GM23338 (cell line): ENCODE results near the gene IL13. TPM values are rescaled to one million over a fixed set of nuclear protein-coding genes. Genes with fewer than 3 reads are reported as not detected.

Source experiments
- ATAC-seq: fragments of 200-7000 bp; cut with Tn5 transposase; 3 replicates; pipeline ENCODE4 v1.9.1; 2020
- DNase-seq: peaks from one replicate; pipeline ENCODE4 v3.0.0-alpha.2; 2015; ENCODE audit warnings: low spot score
- H2AFZ ChIP-seq: fragments of 200-600 bp; sonication (generic); 2 replicates; pipeline ENCODE4 v1.8.0; 2016; ENCODE audit warnings: antibody characterized with exemption, mild to moderate bottlenecking, moderate library complexity
- H3F3A ChIP-seq: fragments of 200-600 bp; sonication (generic); replicated peaks from 2 replicates; pipeline ENCODE4 v1.8.0; 2017; ENCODE audit warnings: antibody characterized with exemption, mixed run types, low read depth
- H3K27ac ChIP-seq: fragments of 200-600 bp; sonication (generic); 2 replicates; pipeline ENCODE4 v1.6.1; 2016; ENCODE audit warnings: low read depth
- H3K27me3 ChIP-seq: fragments of 200-600 bp; sonication (generic); 2 replicates; pipeline ENCODE4 v1.8.0; 2016; ENCODE audit warnings: mild to moderate bottlenecking, mixed run types, moderate library complexity; ENCODE audit not compliant: insufficient read depth
- H3K36me3 ChIP-seq: fragments of 200-600 bp; sonication (generic); 2 replicates; pipeline ENCODE4 v1.8.0; 2016; ENCODE audit warnings: mild to moderate bottlenecking; ENCODE audit not compliant: insufficient read depth
- H3K4me1 ChIP-seq: fragments of 200-600 bp; sonication (generic); 2 replicates; pipeline ENCODE4 v1.8.0; 2016; ENCODE audit warnings: mild to moderate bottlenecking, moderate library complexity; ENCODE audit not compliant: insufficient read depth
- H3K4me2 ChIP-seq: fragments of 200-600 bp; sonication (generic); 2 replicates; pipeline ENCODE4 v1.7.1; 2017; ENCODE audit warnings: mixed run types
- H3K4me3 ChIP-seq: fragments of 200-600 bp; sonication (generic); 2 replicates; pipeline ENCODE4 v1.6.1; 2016; ENCODE audit warnings: mixed run types
- H3K79me2 ChIP-seq: fragments of 200-600 bp; sonication (generic); replicated peaks from 2 replicates; pipeline ENCODE4 v1.8.0; 2017; ENCODE audit warnings: mild to moderate bottlenecking; ENCODE audit not compliant: insufficient read depth
- H3K9me2 ChIP-seq: fragments of 200-600 bp; sonication (generic); 2 replicates; pipeline ENCODE4 v1.8.0; 2017; ENCODE audit not compliant: insufficient read depth
- H4K20me1 ChIP-seq: fragments of 200-600 bp; sonication (generic); replicated peaks from 2 replicates; pipeline ENCODE4 v1.8.0; 2017; ENCODE audit warnings: mild to moderate bottlenecking; ENCODE audit not compliant: insufficient read depth
- H3K27ac Mint-ChIP-seq: 2 replicates; pipeline ENCODE4 v1.8.0; 2020; ENCODE audit warnings: inconsistent platforms, mild to moderate bottlenecking, moderate library complexity, mixed read lengths
- H3K27me3 Mint-ChIP-seq: 3 replicates; pipeline ENCODE4 v1.8.0; 2022; ENCODE audit warnings: low read depth, mild to moderate bottlenecking, moderate library complexity, mixed read lengths, inconsistent platforms; ENCODE audit not compliant: insufficient read depth, poor library complexity
- H3K36me3 Mint-ChIP-seq: 3 replicates; pipeline ENCODE4 v1.8.0; 2021; ENCODE audit warnings: low read depth, mild to moderate bottlenecking, inconsistent platforms, moderate library complexity, mixed read lengths
- H3K4me1 Mint-ChIP-seq: 3 replicates; pipeline ENCODE4 v1.8.0; 2020; ENCODE audit warnings: mild to moderate bottlenecking, inconsistent platforms, mixed read lengths
- H3K4me3 Mint-ChIP-seq: 3 replicates; pipeline ENCODE4 v1.8.0; 2021; ENCODE audit warnings: moderate library complexity, mild to moderate bottlenecking, inconsistent platforms, mixed read lengths
- H3K9me3 Mint-ChIP-seq: 3 replicates; pipeline ENCODE4 v1.8.0; 2020; ENCODE audit warnings: moderate library complexity, mild to moderate bottlenecking, inconsistent platforms, mixed read lengths
- CREB1 ChIP-seq: fragments of 250-450 bp; sonication (Bioruptor Pico); IDR thresholded peaks from 2 replicates; pipeline ENCODE4 v1.5.0; 2020; ENCODE audit warnings: low read depth, mild to moderate bottlenecking, moderate library complexity
- ETS1 ChIP-seq: IDR thresholded peaks from 2 replicates; pipeline ENCODE4 v1.6.1; 2016; ENCODE audit warnings: antibody characterized with exemption
- EZH2 ChIP-seq: fragments of 200-600 bp; sonication (generic); IDR thresholded peaks from one replicate; pipeline ENCODE4 v1.8.0; 2017; ENCODE audit warnings: antibody characterized with exemption, mild to moderate bottlenecking, low read depth; ENCODE audit not compliant: unreplicated experiment
- EZH2phosphoT487 ChIP-seq: fragments of 200-600 bp; sonication (generic); IDR thresholded peaks from one replicate; pipeline ENCODE4 v1.8.1; 2018; ENCODE audit warnings: antibody characterized with exemption; ENCODE audit not compliant: unreplicated experiment
- JUNB ChIP-seq: IDR thresholded peaks from one replicate; pipeline ENCODE4 v1.6.1; 2016; ENCODE audit warnings: antibody characterized with exemption; ENCODE audit not compliant: unreplicated experiment
- NANOG ChIP-seq: IDR thresholded peaks from 2 replicates; pipeline ENCODE4 v1.6.1; 2016; ENCODE audit warnings: antibody characterized with exemption, borderline replicate concordance
- POLR2AphosphoS5 ChIP-seq: IDR thresholded peaks from 2 replicates; pipeline ENCODE4 v1.6.1; 2016; ENCODE audit warnings: antibody characterized with exemption, low read depth
- STAT1 ChIP-seq: IDR thresholded peaks from one replicate; pipeline ENCODE4 v1.6.1; 2016; ENCODE audit warnings: antibody characterized with exemption; ENCODE audit not compliant: unreplicated experiment
- ZNF114 ChIP-seq: fragments of 250-450 bp; sonication (Bioruptor Pico); IDR thresholded peaks from 2 replicates; pipeline ENCODE4 v1.5.0; 2020; ENCODE audit warnings: mild to moderate bottlenecking, moderate library complexity
- ZNF331 ChIP-seq: fragments of 250-450 bp; sonication (Bioruptor Pico); IDR thresholded peaks from 2 replicates; pipeline ENCODE4 v1.5.0; 2020; ENCODE audit warnings: low read depth, mild to moderate bottlenecking, moderate library complexity
- ZNF462 ChIP-seq: fragments of 250-450 bp; sonication (Bioruptor Pico); IDR thresholded peaks from 2 replicates; pipeline ENCODE4 v1.5.0; 2020; ENCODE audit warnings: mild to moderate bottlenecking, moderate library complexity
- polyA plus RNA-seq: library from polyadenylated mRNA; unstranded; fragments of >200 nt; fragmentation: Nextera tagmentation; extraction: Ambion mirVana; gene quantifications from 2 replicates; pipeline ENCODE4 v1.2.1, GENCODE V29; 2016
- total RNA-seq: library from RNA; depleted of rRNA; stranded (reverse); fragments of >200 nt; shearing (Covaris generic); gene quantifications from 2 replicates; pipeline ENCODE4 v1.2.3, GENCODE V29; 2014
- TF ChIP-seq, protein P1 (sequence below), 2 experiments: fragments of 200-600 bp in 1 of 2; sonication (generic) in 1 of 2; conservative IDR thresholded peaks; 2 replicates each; pipeline versions ENCODE4 v1.5.1 to v1.6.1; 2016 to 2017; ENCODE audit warnings: antibody characterized with exemption in 2 of 2, low read depth in 2 of 2, mild to moderate bottlenecking in 2 of 2, moderate library complexity in 1 of 2
- TF ChIP-seq, protein P2 (sequence below): IDR thresholded peaks from one replicate; pipeline ENCODE4 v1.6.1; 2018; ENCODE audit warnings: antibody characterized with exemption; ENCODE audit not compliant: unreplicated experiment

The IL13 gene
- total and polyA plus RNA-seq, 2 experiments from 2014 or later, result not detected

- Histone ChIP-seq H3K4me2 (no peak overlapping the region), H3K4me3 (no peak overlapping the region), H4K20me1 (no peaks in the 10 kb centered on the region), H3K4me1 (no peaks in the 10 kb centered on the region), H3K27me3 (no peaks in the 10 kb centered on the region), H3K9me2 (no peaks in the 10 kb centered on the region), H3K27ac (no peak overlapping the region), H3F3A (no peaks in the 10 kb centered on the region), H3K79me2 (no peaks in the 10 kb centered on the region), H2AFZ (no peak overlapping the region), H3K36me3 (no peaks in the 10 kb centered on the region)
- no peak overlapping the region for H3K4me3 Mint-ChIP-seq
- no peaks in the 10 kb centered on the region for H3K9me3 Mint-ChIP-seq
- no peak for DNase-seq
- ATAC-seq, result no peak
- no peaks in the 10 kb centered on the region; the same call in 2 of the 3 replicates for H3K36me3 Mint-ChIP-seq
- no peaks in the 10 kb centered on the region; the same call in 2 of the 3 replicates for H3K4me1 Mint-ChIP-seq
- no peak overlapping the region for H3K27ac Mint-ChIP-seq
- TF ChIP-seq ZNF462 (CRISPR knock-in tag) (no peak), STAT1 (no peak), JUNB (no peak), POLR2AphosphoS5 (no peak), CREB1 (no peak), EZH2 (no peak), ETS1 (no peak), EZH2phosphoT487 (no peak), ZNF331 (CRISPR knock-in tag) (no peak), NANOG (no peak), ZNF114 (CRISPR knock-in tag) (no peak)
- TF ChIP-seq, protein P1, sequence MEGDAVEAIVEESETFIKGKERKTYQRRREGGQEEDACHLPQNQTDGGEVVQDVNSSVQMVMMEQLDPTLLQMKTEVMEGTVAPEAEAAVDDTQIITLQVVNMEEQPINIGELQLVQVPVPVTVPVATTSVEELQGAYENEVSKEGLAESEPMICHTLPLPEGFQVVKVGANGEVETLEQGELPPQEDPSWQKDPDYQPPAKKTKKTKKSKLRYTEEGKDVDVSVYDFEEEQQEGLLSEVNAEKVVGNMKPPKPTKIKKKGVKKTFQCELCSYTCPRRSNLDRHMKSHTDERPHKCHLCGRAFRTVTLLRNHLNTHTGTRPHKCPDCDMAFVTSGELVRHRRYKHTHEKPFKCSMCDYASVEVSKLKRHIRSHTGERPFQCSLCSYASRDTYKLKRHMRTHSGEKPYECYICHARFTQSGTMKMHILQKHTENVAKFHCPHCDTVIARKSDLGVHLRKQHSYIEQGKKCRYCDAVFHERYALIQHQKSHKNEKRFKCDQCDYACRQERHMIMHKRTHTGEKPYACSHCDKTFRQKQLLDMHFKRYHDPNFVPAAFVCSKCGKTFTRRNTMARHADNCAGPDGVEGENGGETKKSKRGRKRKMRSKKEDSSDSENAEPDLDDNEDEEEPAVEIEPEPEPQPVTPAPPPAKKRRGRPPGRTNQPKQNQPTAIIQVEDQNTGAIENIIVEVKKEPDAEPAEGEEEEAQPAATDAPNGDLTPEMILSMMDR (conservative IDR thresholded peaks at IDR 0.05; ENCODE audit: low read depth in 2 of 2), result no peak
- TF ChIP-seq, protein P2, sequence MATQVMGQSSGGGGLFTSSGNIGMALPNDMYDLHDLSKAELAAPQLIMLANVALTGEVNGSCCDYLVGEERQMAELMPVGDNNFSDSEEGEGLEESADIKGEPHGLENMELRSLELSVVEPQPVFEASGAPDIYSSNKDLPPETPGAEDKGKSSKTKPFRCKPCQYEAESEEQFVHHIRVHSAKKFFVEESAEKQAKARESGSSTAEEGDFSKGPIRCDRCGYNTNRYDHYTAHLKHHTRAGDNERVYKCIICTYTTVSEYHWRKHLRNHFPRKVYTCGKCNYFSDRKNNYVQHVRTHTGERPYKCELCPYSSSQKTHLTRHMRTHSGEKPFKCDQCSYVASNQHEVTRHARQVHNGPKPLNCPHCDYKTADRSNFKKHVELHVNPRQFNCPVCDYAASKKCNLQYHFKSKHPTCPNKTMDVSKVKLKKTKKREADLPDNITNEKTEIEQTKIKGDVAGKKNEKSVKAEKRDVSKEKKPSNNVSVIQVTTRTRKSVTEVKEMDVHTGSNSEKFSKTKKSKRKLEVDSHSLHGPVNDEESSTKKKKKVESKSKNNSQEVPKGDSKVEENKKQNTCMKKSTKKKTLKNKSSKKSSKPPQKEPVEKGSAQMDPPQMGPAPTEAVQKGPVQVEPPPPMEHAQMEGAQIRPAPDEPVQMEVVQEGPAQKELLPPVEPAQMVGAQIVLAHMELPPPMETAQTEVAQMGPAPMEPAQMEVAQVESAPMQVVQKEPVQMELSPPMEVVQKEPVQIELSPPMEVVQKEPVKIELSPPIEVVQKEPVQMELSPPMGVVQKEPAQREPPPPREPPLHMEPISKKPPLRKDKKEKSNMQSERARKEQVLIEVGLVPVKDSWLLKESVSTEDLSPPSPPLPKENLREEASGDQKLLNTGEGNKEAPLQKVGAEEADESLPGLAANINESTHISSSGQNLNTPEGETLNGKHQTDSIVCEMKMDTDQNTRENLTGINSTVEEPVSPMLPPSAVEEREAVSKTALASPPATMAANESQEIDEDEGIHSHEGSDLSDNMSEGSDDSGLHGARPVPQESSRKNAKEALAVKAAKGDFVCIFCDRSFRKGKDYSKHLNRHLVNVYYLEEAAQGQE, result no peak
- peaks cover 5% of the 10 kb centered on the region for H3K27me3 Mint-ChIP-seq
Observed at GRCh38 chr5:132689513-132689912, 31.5 kb downstream of the IL13 start.
